A673 (cell line): ENCODE results near the gene PERM1.

Experiments
- EZH2 ChIP-seq: fragments of 200-600 bp; sonication (generic); IDR thresholded peaks from 2 replicates; pipeline ENCODE4 v1.6.1; 2017; ENCODE audit warnings: borderline replicate concordance, low read depth, mild to moderate bottlenecking, mixed read lengths, antibody characterized with exemption, low read length; ENCODE audit not compliant: poor library complexity, severe bottlenecking
- TF ChIP-seq, protein P1 (sequence below): fragments of 300-800, 200-600 bp; sonication (generic); conservative IDR thresholded peaks from 2 replicates; pipeline ENCODE4 v1.5.1; 2017; ENCODE audit warnings: low read depth, mild to moderate bottlenecking, antibody characterized with exemption, low read length, moderate library complexity, mixed read lengths

DNA sequence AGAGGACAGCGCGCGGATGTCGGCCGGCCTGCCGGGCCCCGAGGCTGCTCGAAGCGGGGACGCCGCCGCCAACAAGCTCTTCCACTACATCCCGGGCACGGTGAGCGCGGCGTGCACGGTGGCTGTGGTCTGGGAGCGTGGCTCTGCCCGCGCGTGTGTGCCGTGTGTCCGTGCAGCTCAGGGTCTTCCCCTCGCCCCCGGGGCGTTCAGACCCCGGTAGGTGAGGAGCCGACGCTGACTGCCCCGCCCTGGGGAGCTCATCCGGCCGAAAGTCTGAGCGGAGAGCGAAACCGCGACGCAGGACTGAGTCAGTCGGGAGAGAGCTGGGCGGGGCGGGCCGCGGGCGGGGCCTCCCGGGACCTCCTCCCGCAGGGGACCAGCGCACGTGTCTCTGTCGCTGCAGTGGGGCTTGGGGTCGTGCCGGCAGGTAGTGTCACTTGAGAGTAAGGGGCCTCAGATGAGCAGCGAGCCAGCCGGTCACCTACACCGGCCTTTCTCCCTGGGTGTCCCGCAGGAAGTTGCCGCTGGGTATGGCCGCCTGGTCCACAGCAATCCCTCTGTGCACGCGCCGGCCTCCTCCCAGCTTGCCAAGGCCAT, 15.1 kb downstream of the PERM1 start:
- TF ChIP-seq EZH2: no peak
- TF ChIP-seq, protein P1, sequence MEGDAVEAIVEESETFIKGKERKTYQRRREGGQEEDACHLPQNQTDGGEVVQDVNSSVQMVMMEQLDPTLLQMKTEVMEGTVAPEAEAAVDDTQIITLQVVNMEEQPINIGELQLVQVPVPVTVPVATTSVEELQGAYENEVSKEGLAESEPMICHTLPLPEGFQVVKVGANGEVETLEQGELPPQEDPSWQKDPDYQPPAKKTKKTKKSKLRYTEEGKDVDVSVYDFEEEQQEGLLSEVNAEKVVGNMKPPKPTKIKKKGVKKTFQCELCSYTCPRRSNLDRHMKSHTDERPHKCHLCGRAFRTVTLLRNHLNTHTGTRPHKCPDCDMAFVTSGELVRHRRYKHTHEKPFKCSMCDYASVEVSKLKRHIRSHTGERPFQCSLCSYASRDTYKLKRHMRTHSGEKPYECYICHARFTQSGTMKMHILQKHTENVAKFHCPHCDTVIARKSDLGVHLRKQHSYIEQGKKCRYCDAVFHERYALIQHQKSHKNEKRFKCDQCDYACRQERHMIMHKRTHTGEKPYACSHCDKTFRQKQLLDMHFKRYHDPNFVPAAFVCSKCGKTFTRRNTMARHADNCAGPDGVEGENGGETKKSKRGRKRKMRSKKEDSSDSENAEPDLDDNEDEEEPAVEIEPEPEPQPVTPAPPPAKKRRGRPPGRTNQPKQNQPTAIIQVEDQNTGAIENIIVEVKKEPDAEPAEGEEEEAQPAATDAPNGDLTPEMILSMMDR: no peak
